ENCODE data around the gene APOBEC2.

APOBEC2 gene

GRCh38 chr6:41040101-41040939 is 12.7 kb upstream of the APOBEC2 start:
- no peak overlapping the region for H2BK12ac ChIP-seq (ENCODE audit: low read length)
- H3K79me2 ChIP-seq (ENCODE audit: control insufficient read depth, insufficient read depth, low read length, poor library complexity): no peaks in the 10 kb centered on the region
- H3K27ac ChIP-seq (ENCODE audit: low read depth, low read length): no peak overlapping the region
- no peak overlapping the region for H3K14ac ChIP-seq (ENCODE audit: low read length)
- no peak overlapping the region for H3K4me2 ChIP-seq (ENCODE audit: low read length)
- H2AFZ ChIP-seq (ENCODE audit: insufficient read depth, low read length, poor library complexity): no peak overlapping the region
- H2BK5ac ChIP-seq (ENCODE audit: low read depth, low read length, poor library complexity): no peak overlapping the region
- no peak overlapping the region for H3K9ac ChIP-seq (ENCODE audit: low read length)
- H4K91ac ChIP-seq (ENCODE audit: low read depth, low read length): no peak overlapping the region
- H4K12ac ChIP-seq (ENCODE audit: low read depth, low read length): no peak overlapping the region
- WGBS (ENCODE audit: extremely low coverage, insufficient coverage, insufficient read length): no CpG with 5 or more reads among the region's 6 CpGs
- no peak overlapping the region for H3K4me3 ChIP-seq (ENCODE audit: low read depth, low read length)
- no peak overlapping the region for H2AK5ac ChIP-seq (ENCODE audit: low read length)
- no peak overlapping the region for H4K8ac ChIP-seq (ENCODE audit: low read depth, low read length)
- no peak overlapping the region for H3K23ac ChIP-seq (ENCODE audit: low read length)
- H3K9me3 ChIP-seq (ENCODE audit: insufficient read depth, low read depth, low read length): no peaks in the 10 kb centered on the region
- peaks cover 12% of the 10 kb centered on the region in 2 experiments for H3K4me1 ChIP-seq (ENCODE audit: control insufficient read depth in 1 of 2, insufficient read depth in 2 of 2, low read length in 2 of 2)
- H3K27me3 ChIP-seq (ENCODE audit: insufficient read depth, low read length): no peaks in the 10 kb centered on the region
- H3K79me1 ChIP-seq (ENCODE audit: low read length): no peaks in the 10 kb centered on the region
- H3K4ac ChIP-seq (ENCODE audit: low read depth, low read length): no peak overlapping the region
- no peaks in the 10 kb centered on the region for H3K36me3 ChIP-seq (ENCODE audit: control insufficient read depth in 1 of 2, insufficient read depth in 2 of 2, low read length in 2 of 2)
- peak; percentile 35 to 36 for DNase-seq
- no peak overlapping the region for H2BK120ac ChIP-seq (ENCODE audit: insufficient read depth, low read length, poor library complexity)
- no peak overlapping the region for H3K18ac ChIP-seq (ENCODE audit: low read length)

DNA sequence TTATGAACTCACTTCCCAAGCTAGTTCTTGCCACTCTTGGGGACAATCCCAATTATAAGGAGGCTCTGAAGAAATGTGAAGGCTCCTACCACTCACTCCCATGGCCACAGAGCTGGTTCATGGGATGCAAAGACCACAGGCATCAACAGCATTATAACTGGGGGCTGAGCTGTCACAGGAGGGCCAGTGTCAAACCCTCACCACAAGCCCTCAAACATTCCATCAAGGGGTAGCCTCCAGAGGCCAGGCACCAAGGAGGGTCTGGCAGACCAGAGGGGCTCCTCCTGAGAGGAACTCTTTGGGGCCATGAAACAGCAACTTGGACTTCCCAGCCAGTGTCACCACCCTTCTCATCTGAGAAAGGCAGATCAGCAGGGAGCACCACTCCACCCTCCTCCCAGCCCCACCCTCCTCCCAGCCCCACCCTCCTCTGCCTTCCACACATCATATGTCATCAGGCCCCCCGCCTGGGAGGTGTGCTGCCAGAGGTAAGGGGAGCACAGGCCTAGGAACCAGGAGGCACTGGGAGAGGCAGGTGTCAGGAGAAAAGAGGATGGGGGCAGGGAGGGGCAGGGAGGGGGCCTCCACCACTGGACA is 12.0 kb upstream of the APOBEC2 start:
- H2BK5ac ChIP-seq (ENCODE audit: low read depth, low read length, poor library complexity): no peak overlapping the region
- WGBS (ENCODE audit: extremely low coverage, insufficient coverage, insufficient read length): no CpG with 5 or more reads among the region's 1 CpG
- no peak overlapping the region for H3K18ac ChIP-seq (ENCODE audit: low read length)
- H3K14ac ChIP-seq (ENCODE audit: low read length): no peak overlapping the region
- no peak overlapping the region for H4K8ac ChIP-seq (ENCODE audit: low read depth, low read length)
- no peak overlapping the region for H2BK120ac ChIP-seq (ENCODE audit: insufficient read depth, low read length, poor library complexity)
- H3K27ac ChIP-seq (ENCODE audit: low read depth, low read length): no peak overlapping the region
- no peaks in the 10 kb centered on the region for H3K79me2 ChIP-seq (ENCODE audit: control insufficient read depth, insufficient read depth, low read length, poor library complexity)
- no peak overlapping the region for H2AK5ac ChIP-seq (ENCODE audit: low read length)
- H4K12ac ChIP-seq (ENCODE audit: low read depth, low read length): no peak overlapping the region
- no peak overlapping the region for H3K4ac ChIP-seq (ENCODE audit: low read depth, low read length)
- no peak for DNase-seq
- no peaks in the 10 kb centered on the region for H3K9me3 ChIP-seq (ENCODE audit: insufficient read depth, low read depth, low read length)
- H3K79me1 ChIP-seq (ENCODE audit: low read length): no peaks in the 10 kb centered on the region
- no peaks in the 10 kb centered on the region for H3K27me3 ChIP-seq (ENCODE audit: insufficient read depth, low read length)
- no peak overlapping the region for H3K23ac ChIP-seq (ENCODE audit: low read length)
- no peaks in the 10 kb centered on the region for H3K36me3 ChIP-seq (ENCODE audit: control insufficient read depth in 1 of 2, insufficient read depth in 2 of 2, low read length in 2 of 2)
- H3K4me3 ChIP-seq (ENCODE audit: low read depth, low read length): no peak overlapping the region
- H4K91ac ChIP-seq (ENCODE audit: low read depth, low read length): no peak overlapping the region
- no peak overlapping the region for H3K9ac ChIP-seq (ENCODE audit: low read length)
- no peak overlapping the region for H2AFZ ChIP-seq (ENCODE audit: insufficient read depth, low read length, poor library complexity)
- H3K4me2 ChIP-seq (ENCODE audit: low read length): no peak overlapping the region
- peaks cover 12% of the 10 kb centered on the region in 2 experiments for H3K4me1 ChIP-seq (ENCODE audit: control insufficient read depth in 1 of 2, insufficient read depth in 2 of 2, low read length in 2 of 2)
- peak overlapping the region; percentile 8 for H2BK12ac ChIP-seq (ENCODE audit: low read length)

- no peak within 1 kb of the TSS for H3K23ac ChIP-seq (ENCODE audit: low read length)
- H3K4ac ChIP-seq (ENCODE audit: low read depth, low read length): no peak within 1 kb of the TSS
- no peak within 1 kb of the TSS for H3K27ac ChIP-seq (ENCODE audit: low read depth, low read length)
- no peak within 1 kb of the TSS for H3K18ac ChIP-seq (ENCODE audit: low read length)
- no peak within 1 kb of the TSS for H2BK12ac ChIP-seq (ENCODE audit: low read length)
- H2AK5ac ChIP-seq (ENCODE audit: low read length): no peak within 1 kb of the TSS
- no peak for DNase-seq
- no peaks in the 10 kb centered on the region for H3K36me3 ChIP-seq (ENCODE audit: control insufficient read depth in 1 of 2, insufficient read depth in 2 of 2, low read length in 2 of 2)
- H4K91ac ChIP-seq (ENCODE audit: low read depth, low read length): no peak within 1 kb of the TSS
- no peak within 1 kb of the TSS for H2BK5ac ChIP-seq (ENCODE audit: low read depth, low read length, poor library complexity)
- no peak within 1 kb of the TSS for H3K9ac ChIP-seq (ENCODE audit: low read length)
- H3K4me2 ChIP-seq (ENCODE audit: low read length): no peak within 1 kb of the TSS
- H3K79me1 ChIP-seq (ENCODE audit: low read length): no peaks in the 10 kb centered on the region
- H2BK120ac ChIP-seq (ENCODE audit: insufficient read depth, low read length, poor library complexity): no peak within 1 kb of the TSS
- no peaks in the 10 kb centered on the region for H3K79me2 ChIP-seq (ENCODE audit: control insufficient read depth, insufficient read depth, low read length, poor library complexity)
- H3K4me3 ChIP-seq (ENCODE audit: low read depth, low read length): no peak within 1 kb of the TSS
- H3K27me3 ChIP-seq (ENCODE audit: insufficient read depth, low read length): no peaks in the 10 kb centered on the region
- H3K9me3 ChIP-seq (ENCODE audit: insufficient read depth, low read depth, low read length): no peaks in the 10 kb centered on the region
- no peak within 1 kb of the TSS for H3K14ac ChIP-seq (ENCODE audit: low read length)
- H3K4me1 ChIP-seq (ENCODE audit: control insufficient read depth in 1 of 2, insufficient read depth in 2 of 2, low read length in 2 of 2): peaks cover 8 to 12% of the 10 kb centered on the region in 2 experiments
- H2AFZ ChIP-seq (ENCODE audit: insufficient read depth, low read length, poor library complexity): no peak within 1 kb of the TSS
- no CpG with 5 or more reads among the region's 10 CpGs for WGBS (ENCODE audit: extremely low coverage, insufficient coverage, insufficient read length)
- no peak within 1 kb of the TSS for H4K12ac ChIP-seq (ENCODE audit: low read depth, low read length)
- H4K8ac ChIP-seq (ENCODE audit: low read depth, low read length): no peak within 1 kb of the TSS
Observed at GRCh38 chr6:41042226-41043055, 10.6 kb upstream of the APOBEC2 start, which contains the start of gene TSPO2. Gene TSPO2 (plus strand): TSS chr6:41042467. CDS start chr6:41042986, 519 bp downstream.

GRCh38 chr6:41043151-41043550 is 9.9 kb upstream of the APOBEC2 start:
- H4K12ac ChIP-seq (ENCODE audit: low read depth, low read length): no peak overlapping the region
- H3K4me2 ChIP-seq (ENCODE audit: low read length): no peak overlapping the region
- no peaks in the 10 kb centered on the region for H3K79me2 ChIP-seq (ENCODE audit: control insufficient read depth, insufficient read depth, low read length, poor library complexity)
- H3K4me3 ChIP-seq (ENCODE audit: low read depth, low read length): no peak overlapping the region
- H3K9ac ChIP-seq (ENCODE audit: low read length): no peak overlapping the region
- H3K4ac ChIP-seq (ENCODE audit: low read depth, low read length): no peak overlapping the region
- no peak for DNase-seq
- no peak overlapping the region for H4K91ac ChIP-seq (ENCODE audit: low read depth, low read length)
- H3K4me1 ChIP-seq (ENCODE audit: control insufficient read depth in 1 of 2, insufficient read depth in 2 of 2, low read length in 2 of 2): peaks cover 8 to 12% of the 10 kb centered on the region in 2 experiments
- H2BK12ac ChIP-seq (ENCODE audit: low read length): no peak overlapping the region
- H2BK120ac ChIP-seq (ENCODE audit: insufficient read depth, low read length, poor library complexity): no peak overlapping the region
- H2AK5ac ChIP-seq (ENCODE audit: low read length): no peak overlapping the region
- H3K79me1 ChIP-seq (ENCODE audit: low read length): no peaks in the 10 kb centered on the region
- H3K14ac ChIP-seq (ENCODE audit: low read length): no peak overlapping the region
- H4K8ac ChIP-seq (ENCODE audit: low read depth, low read length): no peak overlapping the region
- H3K36me3 ChIP-seq (ENCODE audit: control insufficient read depth in 1 of 2, insufficient read depth in 2 of 2, low read length in 2 of 2): no peaks in the 10 kb centered on the region
- no peak overlapping the region for H3K23ac ChIP-seq (ENCODE audit: low read length)
- H3K27ac ChIP-seq (ENCODE audit: low read depth, low read length): no peak overlapping the region
- H3K9me3 ChIP-seq (ENCODE audit: insufficient read depth, low read depth, low read length): no peaks in the 10 kb centered on the region
- no peaks in the 10 kb centered on the region for H3K27me3 ChIP-seq (ENCODE audit: insufficient read depth, low read length)
- H2AFZ ChIP-seq (ENCODE audit: insufficient read depth, low read length, poor library complexity): no peak overlapping the region
- H3K18ac ChIP-seq (ENCODE audit: low read length): no peak overlapping the region
- no peak overlapping the region for H2BK5ac ChIP-seq (ENCODE audit: low read depth, low read length, poor library complexity)
- no CpG with 5 or more reads among the region's 3 CpGs for WGBS (ENCODE audit: extremely low coverage, insufficient coverage, insufficient read length)
